C4-2B (cell line): Measurements from ENCODE around the gene LRRTM4.

Experiments used
- ZFX ChIP-seq: fragments of 450-650 bp; IDR thresholded peaks from 2 replicates; pipeline ENCODE4 v1.6.1; 2017
- TF ChIP-seq, protein P1 (sequence below): fragments of 450-650 bp; conservative IDR thresholded peaks from 2 replicates; pipeline ENCODE4 v1.5.1; 2017; ENCODE audit warnings: mild to moderate bottlenecking

DNA sequence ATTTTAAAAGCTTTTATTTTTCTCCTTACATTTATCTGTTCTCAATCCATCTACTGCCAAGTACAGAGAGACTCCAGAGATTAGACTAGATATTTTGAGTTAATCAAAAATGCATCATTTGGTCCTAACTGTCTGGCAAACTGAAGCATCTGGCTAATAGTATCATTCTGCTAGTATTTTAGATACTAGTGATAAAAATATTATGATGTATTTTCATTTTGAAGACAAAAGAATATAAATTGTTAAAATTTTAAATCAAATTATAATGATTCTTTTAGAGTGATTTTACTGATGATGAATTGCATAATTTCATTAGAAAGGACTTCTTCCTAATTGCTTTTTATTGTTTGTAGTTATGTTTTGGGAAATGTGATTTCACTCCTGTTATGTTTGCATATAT lies 584.0 kb downstream of the LRRTM4 start:
- TF ChIP-seq, protein P1, sequence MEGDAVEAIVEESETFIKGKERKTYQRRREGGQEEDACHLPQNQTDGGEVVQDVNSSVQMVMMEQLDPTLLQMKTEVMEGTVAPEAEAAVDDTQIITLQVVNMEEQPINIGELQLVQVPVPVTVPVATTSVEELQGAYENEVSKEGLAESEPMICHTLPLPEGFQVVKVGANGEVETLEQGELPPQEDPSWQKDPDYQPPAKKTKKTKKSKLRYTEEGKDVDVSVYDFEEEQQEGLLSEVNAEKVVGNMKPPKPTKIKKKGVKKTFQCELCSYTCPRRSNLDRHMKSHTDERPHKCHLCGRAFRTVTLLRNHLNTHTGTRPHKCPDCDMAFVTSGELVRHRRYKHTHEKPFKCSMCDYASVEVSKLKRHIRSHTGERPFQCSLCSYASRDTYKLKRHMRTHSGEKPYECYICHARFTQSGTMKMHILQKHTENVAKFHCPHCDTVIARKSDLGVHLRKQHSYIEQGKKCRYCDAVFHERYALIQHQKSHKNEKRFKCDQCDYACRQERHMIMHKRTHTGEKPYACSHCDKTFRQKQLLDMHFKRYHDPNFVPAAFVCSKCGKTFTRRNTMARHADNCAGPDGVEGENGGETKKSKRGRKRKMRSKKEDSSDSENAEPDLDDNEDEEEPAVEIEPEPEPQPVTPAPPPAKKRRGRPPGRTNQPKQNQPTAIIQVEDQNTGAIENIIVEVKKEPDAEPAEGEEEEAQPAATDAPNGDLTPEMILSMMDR = no peak
- no peak for TF ChIP-seq ZFX
